Nephron progenitor cell (in vitro differentiated cells): ENCODE data around the gene PAPPA2.

Source experiments
- DNase-seq: peaks from one replicate; pipeline ENCODE4 v3.0.0; 2021
- H3K27ac Mint-ChIP-seq: 2 replicates; pipeline ENCODE4 v1.8.0; 2021; ENCODE audit warnings: mild to moderate bottlenecking, moderate library complexity, mixed read lengths
- H3K27me3 Mint-ChIP-seq: 2 replicates; pipeline ENCODE4 v1.8.0; 2021; ENCODE audit warnings: mild to moderate bottlenecking, low read depth, mixed read lengths; ENCODE audit not compliant: poor library complexity
- H3K36me3 Mint-ChIP-seq: 2 replicates; pipeline ENCODE4 v1.8.0; 2021; ENCODE audit warnings: low read depth, mixed read lengths
- H3K4me1 Mint-ChIP-seq: 2 replicates; pipeline ENCODE4 v1.8.0; 2021; ENCODE audit warnings: mixed read lengths
- H3K4me3 Mint-ChIP-seq: 2 replicates; pipeline ENCODE4 v1.8.0; 2021; ENCODE audit warnings: mild to moderate bottlenecking, moderate library complexity, mixed read lengths
- H3K9me3 Mint-ChIP-seq: 2 replicates; pipeline ENCODE4 v1.8.0; 2021; ENCODE audit warnings: mild to moderate bottlenecking, moderate library complexity, mixed read lengths
- TF ChIP-seq, protein P1 (sequence below): fragments of 200-600 bp; sonication (generic); IDR thresholded peaks from 2 replicates; pipeline ENCODE4 v1.5.0; 2021; ENCODE audit warnings: antibody characterized with exemption

PAPPA2 gene

DNA sequence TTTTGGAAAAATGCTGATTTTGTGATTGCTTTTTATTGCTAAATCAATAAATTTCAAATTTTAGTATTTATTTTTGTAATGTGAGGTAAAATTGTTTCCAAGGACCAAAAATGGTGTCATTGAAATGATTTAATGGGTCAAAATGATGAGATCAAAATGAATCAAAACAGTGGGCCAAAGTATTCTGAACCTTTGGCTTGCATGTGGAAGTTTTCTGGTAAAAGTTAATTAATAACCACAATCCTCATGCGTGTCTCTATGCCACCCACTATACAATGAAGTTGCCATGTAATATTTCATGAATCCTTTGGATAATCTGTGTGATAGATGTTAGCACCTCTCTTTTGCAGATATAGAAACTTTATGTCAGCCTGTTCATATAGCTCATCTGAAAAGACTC lies 83.8 kb downstream of the PAPPA2 start:
- Mint-ChIP-seq H3K4me1 (peaks cover 7% of the 10 kb centered on the region), H3K9me3 (no peaks in the 10 kb centered on the region), H3K4me3 (no peak overlapping the region), H3K27ac (no peak overlapping the region), H3K27me3 (peaks cover 18% of the 10 kb centered on the region), H3K36me3 (no peaks in the 10 kb centered on the region)
- DNase-seq: no peak
- TF ChIP-seq, protein P1, sequence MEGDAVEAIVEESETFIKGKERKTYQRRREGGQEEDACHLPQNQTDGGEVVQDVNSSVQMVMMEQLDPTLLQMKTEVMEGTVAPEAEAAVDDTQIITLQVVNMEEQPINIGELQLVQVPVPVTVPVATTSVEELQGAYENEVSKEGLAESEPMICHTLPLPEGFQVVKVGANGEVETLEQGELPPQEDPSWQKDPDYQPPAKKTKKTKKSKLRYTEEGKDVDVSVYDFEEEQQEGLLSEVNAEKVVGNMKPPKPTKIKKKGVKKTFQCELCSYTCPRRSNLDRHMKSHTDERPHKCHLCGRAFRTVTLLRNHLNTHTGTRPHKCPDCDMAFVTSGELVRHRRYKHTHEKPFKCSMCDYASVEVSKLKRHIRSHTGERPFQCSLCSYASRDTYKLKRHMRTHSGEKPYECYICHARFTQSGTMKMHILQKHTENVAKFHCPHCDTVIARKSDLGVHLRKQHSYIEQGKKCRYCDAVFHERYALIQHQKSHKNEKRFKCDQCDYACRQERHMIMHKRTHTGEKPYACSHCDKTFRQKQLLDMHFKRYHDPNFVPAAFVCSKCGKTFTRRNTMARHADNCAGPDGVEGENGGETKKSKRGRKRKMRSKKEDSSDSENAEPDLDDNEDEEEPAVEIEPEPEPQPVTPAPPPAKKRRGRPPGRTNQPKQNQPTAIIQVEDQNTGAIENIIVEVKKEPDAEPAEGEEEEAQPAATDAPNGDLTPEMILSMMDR: no peak

DNA sequence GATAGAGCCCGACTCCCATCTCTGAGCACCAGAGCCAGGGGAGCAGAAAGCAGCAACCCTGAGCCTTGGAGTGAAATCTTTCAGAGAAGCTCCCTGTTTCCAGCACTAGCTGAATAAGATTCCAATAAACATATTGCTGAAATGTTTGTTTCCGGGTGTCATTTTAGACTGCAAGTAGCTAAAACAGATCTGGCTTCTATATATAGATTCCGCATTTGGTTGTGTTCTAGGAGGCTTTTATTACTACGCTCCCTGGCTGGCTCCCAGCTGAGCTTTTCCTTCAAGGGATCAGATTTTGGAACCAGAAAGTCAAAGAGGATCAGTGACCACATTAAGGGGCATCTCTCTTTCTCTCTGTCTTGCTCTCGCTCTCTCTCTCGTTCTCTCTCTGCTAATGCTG lies 88.2 kb downstream of the PAPPA2 start:
- TF ChIP-seq, protein P1: no peak
- no peaks in the 10 kb centered on the region for H3K36me3 Mint-ChIP-seq
- peaks cover 48% of the 10 kb centered on the region for H3K4me1 Mint-ChIP-seq
- no peaks in the 10 kb centered on the region for H3K9me3 Mint-ChIP-seq
- H3K27me3 Mint-ChIP-seq: peaks cover 46% of the 10 kb centered on the region
- no peak overlapping the region for H3K4me3 Mint-ChIP-seq
- no peak overlapping the region for H3K27ac Mint-ChIP-seq
- no peak for DNase-seq

DNA sequence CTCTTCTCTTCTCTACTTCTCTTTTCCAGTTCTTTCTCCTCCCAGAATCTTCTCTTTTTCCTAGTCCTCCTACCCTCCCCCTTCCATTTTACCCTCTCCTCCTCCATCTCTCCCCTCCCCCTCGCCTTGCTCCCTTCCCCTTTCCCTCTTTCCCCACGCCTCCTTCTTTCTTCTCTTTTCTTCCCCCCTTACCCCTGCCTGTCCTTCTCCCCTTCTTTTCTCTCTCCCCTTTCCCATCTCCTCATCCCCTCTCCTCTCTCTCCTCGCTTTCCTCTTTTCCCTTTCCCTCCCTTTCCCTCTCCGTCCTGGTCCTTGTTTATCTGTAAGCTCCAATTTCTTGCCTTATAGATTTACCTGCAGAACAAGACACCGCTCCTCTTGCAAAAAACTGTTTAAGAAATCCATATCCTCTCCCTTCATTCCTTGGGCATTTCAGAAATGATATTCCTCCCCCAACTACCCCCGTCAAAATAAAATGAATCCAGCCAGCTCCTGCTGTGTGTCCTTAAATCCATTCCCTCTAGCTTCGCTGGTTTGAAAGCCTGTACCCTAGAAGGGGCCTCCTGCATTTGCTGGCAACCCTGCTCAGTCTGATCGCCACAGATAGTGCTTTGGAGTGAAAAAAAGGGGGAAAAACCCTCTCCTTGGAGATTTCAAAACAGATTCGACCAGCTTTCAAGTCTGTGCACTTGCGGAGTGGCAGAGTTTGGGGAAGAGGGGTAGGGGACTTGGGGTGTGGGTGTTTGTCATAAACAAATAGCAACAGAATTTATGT lies 89.4 kb downstream of the PAPPA2 start:
- Mint-ChIP-seq H3K4me1 (peaks cover 48% of the 10 kb centered on the region), H3K36me3 (no peaks in the 10 kb centered on the region), H3K4me3 (peak overlapping the region; percentile 68), H3K9me3 (no peaks in the 10 kb centered on the region), H3K27ac (no peak overlapping the region), H3K27me3 (peaks cover 52% of the 10 kb centered on the region)
- DNase-seq: no peak
- TF ChIP-seq, protein P1: no peak

GRCh38 chr1:176552999-176553398 lies 90.0 kb downstream of the PAPPA2 start:
- Mint-ChIP-seq H3K4me3 (peak overlapping the region; percentile 68), H3K4me1 (peaks cover 48% of the 10 kb centered on the region), H3K36me3 (no peaks in the 10 kb centered on the region), H3K27me3 (peaks cover 52% of the 10 kb centered on the region), H3K27ac (no peak overlapping the region), H3K9me3 (no peaks in the 10 kb centered on the region)
- TF ChIP-seq, protein P1: no peak
- DNase-seq: no peak

DNA sequence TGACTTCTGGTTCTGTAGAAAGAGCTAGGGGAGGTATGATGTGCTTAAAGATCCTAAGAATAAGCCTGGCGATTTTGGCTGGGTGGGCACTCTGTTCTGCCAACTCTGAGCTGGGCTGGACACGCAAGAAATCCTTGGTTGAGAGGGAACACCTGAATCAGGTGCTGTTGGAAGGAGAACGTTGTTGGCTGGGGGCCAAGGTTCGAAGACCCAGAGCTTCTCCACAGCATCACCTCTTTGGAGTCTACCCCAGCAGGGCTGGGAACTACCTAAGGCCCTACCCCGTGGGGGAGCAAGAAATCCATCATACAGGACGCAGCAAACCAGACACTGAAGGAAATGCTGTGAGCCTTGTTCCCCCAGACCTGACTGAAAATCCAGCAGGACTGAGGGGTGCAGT lies 93.3 kb downstream of the PAPPA2 start:
- TF ChIP-seq, protein P1: no peak
- DNase-seq: no peak
- Mint-ChIP-seq H3K36me3 (no peaks in the 10 kb centered on the region), H3K9me3 (no peaks in the 10 kb centered on the region), H3K27me3 (peaks cover 56% of the 10 kb centered on the region), H3K4me1 (peaks cover 70% of the 10 kb centered on the region), H3K27ac (no peak overlapping the region), H3K4me3 (no peak overlapping the region)
